ENCODE results near the gene BNIP3. TPM values are rescaled to one million over a fixed set of nuclear protein-coding genes. Genes with fewer than 3 reads are reported as not detected.

BNIP3 gene
- total RNA-seq, 1 experiment from 2014 or later: 113 TPM

- H3K36me3 Mint-ChIP-seq: peaks cover 76% of the 10 kb centered on the region
- TF ChIP-seq ATF6 (CRISPR knock-in tag; IDR thresholded peaks at IDR 0.05) (no peak), ZNF425 (CRISPR knock-in tag; conservative IDR thresholded peaks at IDR 0.05) (no peak), ZNF532 (CRISPR knock-in tag; IDR thresholded peaks at IDR 0.05; ENCODE audit: borderline replicate concordance) (no peak), AR (CRISPR knock-in tag; IDR thresholded peaks at IDR 0.05) (no peak), ZNF512 (CRISPR knock-in tag; IDR thresholded peaks at IDR 0.05; ENCODE audit: borderline replicate concordance) (no peak), ZNF423 (CRISPR knock-in tag; IDR thresholded peaks at IDR 0.05) (no peak), E2F4 (CRISPR knock-in tag; IDR thresholded peaks at IDR 0.05; ENCODE audit: borderline replicate concordance, low read depth) (no peak), ZNF232 (CRISPR knock-in tag; IDR thresholded peaks at IDR 0.05) (no peak), ZNF317 (CRISPR knock-in tag; IDR thresholded peaks at IDR 0.05; ENCODE audit: borderline replicate concordance, low read depth) (no peak)
- POLR2A ChIA-PET: no interaction called here
- ATAC-seq (no peak), DNase-seq (ENCODE audit: low spot score) (no peak)
- CTCF ChIA-PET: interaction anchor here (2.1 to 3.1 kb wide), 3 partner anchors 45 to 78 kb away, joined by 7 to 23 read pairs (median 16); partner anchors contain the start of gene PPP2R2D
- no peaks in the 10 kb centered on the region for H3K27me3 Mint-ChIP-seq (ENCODE audit: low read depth)
- H3K4me3 Mint-ChIP-seq: no peak overlapping the region
- no peaks in the 10 kb centered on the region for H3K9me3 Mint-ChIP-seq
- H3K27ac Mint-ChIP-seq: no peak overlapping the region
- H3K4me1 Mint-ChIP-seq: no peaks in the 10 kb centered on the region
Observed at GRCh38 chr10:131944976-131945695, 36.6 kb downstream of the BNIP3 start.

Measured in WTC11 (cell line).